AG09319 (cell line): Measurements from ENCODE around the gene PCDHGA1.
"Not testable (repeated sequence)": the region's sequence is repeated elsewhere in the genome, so short reads cannot be mapped to it uniquely, and the experiment has no call there.

Experiments used
- DNase-seq: peaks from one replicate; pipeline ENCODE4 v3.0.0-alpha.2; 2010; ENCODE audit warnings: low read depth; ENCODE audit errors: extremely low read depth
- CTCF ChIP-seq: IDR thresholded peaks from 2 replicates; pipeline ENCODE4 v1.5.1; 2011; ENCODE audit warnings: low read depth, mild to moderate bottlenecking, inconsistent platforms, low read length, moderate library complexity

Gene PCDHGA1

GRCh38 chr5:141374627-141375026 lies 44.3 kb downstream of the PCDHGA1 start:
- no peak for DNase-seq
- TF ChIP-seq CTCF = no peak

- DNase-seq = not testable (repeated sequence)
These were observed 45.3 kb downstream of the PCDHGA1 start for GRCh38 chr5:141375444-141376155.

- DNase-seq = no peak
- TF ChIP-seq CTCF = peak; percentile 32
These were observed 52.4 kb downstream of the PCDHGA1 start, which contains the start of gene PCDHGA7 for GRCh38 chr5:141382469-141383294. PCDHGA7 (plus strand) TSS chr5:141382742; CDS start chr5:141382900, 158 bp downstream.

- DNase-seq = no peak
- no peak for TF ChIP-seq CTCF
These were observed 53.0 kb downstream of the PCDHGA1 start for GRCh38 chr5:141383345-141383744.

GRCh38 chr5:141384471-141385267 lies 54.4 kb downstream of the PCDHGA1 start:
- DNase-seq = no peak
- TF ChIP-seq CTCF = no peak

- TF ChIP-seq CTCF = peak; percentile 43
- not testable (repeated sequence) for DNase-seq
These were observed 57.4 kb downstream of the PCDHGA1 start, which contains the start of gene PCDHGB4 for GRCh38 chr5:141387557-141388311. PCDHGB4 (plus strand) TSS chr5:141387698; CDS start chr5:141387885, 187 bp downstream.

- no peak for TF ChIP-seq CTCF
- DNase-seq = no peak
These were observed 58.3 kb downstream of the PCDHGA1 start for GRCh38 chr5:141388661-141389060.
